Panc1 (cell line): ENCODE measurements around the gene FGD5. TPM values are rescaled to one million over a fixed set of nuclear protein-coding genes. Genes with fewer than 3 reads are reported as not detected.

Experiments used
- ATAC-seq: fragments of 200-7000 bp; cut with Tn5 transposase; 2 replicates; pipeline ENCODE4 v1.9.1; 2020; ENCODE audit warnings: mild to moderate bottlenecking, moderate library complexity
- BruUV-seq: library from RNA; stranded (reverse); fragments of 400-500 nt; replicated peaks from 2 replicates; lab custom pipeline; 2021; lab: Mats Ljungman, UMichigan
- CTCF ChIA-PET: fragments of 300-600 bp; sonication (Branson Sonifier 250); formaldehyde crosslinking; loops from one replicate; lab custom pipeline; 2022; ENCODE audit warnings: antibody characterized with exemption; lab: Charles Lee
- POLR2A ChIA-PET: fragments of 300-600 bp; sonication (Branson Sonifier 250); formaldehyde crosslinking; loops from one replicate; lab custom pipeline; 2022; ENCODE audit warnings: antibody characterized with exemption; lab: Charles Lee
- DNase-seq: peaks from one replicate; pipeline ENCODE4 v3.0.0-alpha.2; 2010; ENCODE audit warnings: low read depth, low spot score
- H3K27ac ChIP-seq: 2 replicates; pipeline ENCODE4 v1.5.1; 2011; ENCODE audit warnings: mild to moderate bottlenecking, low read length, inconsistent platforms
- H3K27me3 ChIP-seq: fragments of 200-500 bp; sonication (Bioruptor generic); 2 replicates; pipeline ENCODE4 v1.6.0; 2014; ENCODE audit warnings: low read length, inconsistent platforms; ENCODE audit not compliant: control insufficient read depth, insufficient read depth
- H3K36me3 ChIP-seq: fragments of 200-500 bp; sonication (Bioruptor generic); 2 replicates; pipeline ENCODE4 v1.5.1; 2014; ENCODE audit warnings: inconsistent platforms, mild to moderate bottlenecking, low read length, moderate library complexity; ENCODE audit not compliant: control insufficient read depth, insufficient read depth
- H3K4me1 ChIP-seq: 2 replicates; pipeline ENCODE4 v1.5.1; 2011; ENCODE audit warnings: inconsistent platforms, mild to moderate bottlenecking, low read length, moderate library complexity; ENCODE audit not compliant: control insufficient read depth, insufficient read depth
- H3K4me3 ChIP-seq, 2 experiments: 2 replicates each; pipeline ENCODE4 v1.5.1; 2011 to 2012; ENCODE audit warnings: low read depth in 2 of 2, low read length in 2 of 2, mild to moderate bottlenecking in 2 of 2, inconsistent platforms in 1 of 2, moderate library complexity in 1 of 2
- H3K9me3 ChIP-seq: fragments of 200-500 bp; sonication (Bioruptor generic); 2 replicates; pipeline ENCODE4 v1.5.1; 2014; ENCODE audit warnings: low read depth, mild to moderate bottlenecking, inconsistent platforms, low read length, moderate library complexity; ENCODE audit not compliant: control insufficient read depth, insufficient read depth
- CTCF ChIP-seq: fragments of 450-650 bp; IDR thresholded peaks from 2 replicates; pipeline ENCODE4 v1.5.1; 2017; ENCODE audit warnings: mild to moderate bottlenecking
- POLR2AphosphoS5 ChIP-seq: IDR thresholded peaks from 2 replicates; pipeline ENCODE4 v1.6.1; 2012; ENCODE audit warnings: mild to moderate bottlenecking, low read depth, low read length, moderate library complexity
- REST ChIP-seq, 2 experiments: IDR thresholded peaks; 2 replicates each; pipeline ENCODE4 v1.6.1; 2011 to 2012; ENCODE audit warnings: low read depth in 2 of 2, control low read depth in 1 of 2, low read length in 1 of 2, mild to moderate bottlenecking in 1 of 2, moderate library complexity in 1 of 2; ENCODE audit not compliant: insufficient read depth in 1 of 2
- SIN3A ChIP-seq: IDR thresholded peaks from 2 replicates; pipeline ENCODE4 v1.6.1; 2012; ENCODE audit warnings: low read depth, mild to moderate bottlenecking, low read length, moderate library complexity, borderline replicate concordance; ENCODE audit not compliant: insufficient read depth
- TCF7L2 ChIP-seq: IDR thresholded peaks from 2 replicates; pipeline ENCODE4 v1.6.1; 2011; ENCODE audit warnings: mild to moderate bottlenecking, low read depth, low read length, inconsistent platforms
- in situ Hi-C: cut with HindIII; loops from 2 replicates; pipeline ENCODE4 v1.10.0; 2016; ENCODE audit warnings: low sequenced_read_pairs, low pct_unique_long_range_greater_than_20kb
- intact Hi-C: fragments of 100-400 bp; cut with micrococcal nuclease; formaldehyde crosslinking; loops from one replicate; pipeline ENCODE4 v1.10.0; 2022; ENCODE audit not compliant: unreplicated experiment
- total RNA-seq: library from RNA; stranded (reverse); gene quantifications from one replicate; pipeline ENCODE4 v1.2.1, GENCODE V29; 2021; ENCODE audit not compliant: unreplicated experiment

Gene FGD5
- total RNA-seq, 1 experiment from 2014 or later, result 0.77 TPM

DNA sequence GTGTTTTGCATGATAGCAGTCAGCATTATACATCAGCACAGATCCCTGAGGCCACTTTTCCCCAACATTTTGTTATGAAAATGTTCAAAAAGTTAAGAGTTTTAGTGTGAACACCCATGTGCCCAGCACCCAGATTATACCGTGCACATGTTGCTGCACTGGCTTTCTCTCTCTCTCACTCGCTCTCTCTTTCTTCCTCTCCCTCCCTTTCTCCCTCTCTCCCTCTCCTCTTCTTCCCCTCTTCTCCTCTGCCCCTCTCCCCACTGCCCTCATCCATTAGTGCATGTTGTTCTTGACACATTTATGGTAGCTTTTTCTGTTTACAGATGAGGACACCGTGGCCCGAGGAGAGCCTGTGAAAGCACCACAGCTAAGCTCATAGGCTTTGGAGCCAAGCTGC is 7.3 kb downstream of the FGD5 start:
- no peaks in the 10 kb centered on the region for H3K4me1 ChIP-seq
- ATAC-seq, result no peak
- no peak for DNase-seq
- TF ChIP-seq SIN3A (no peak), CTCF (no peak), POLR2AphosphoS5 (no peak), REST (IDR thresholded peaks at IDR 0.05; ENCODE audit: insufficient read depth in 1 of 2, low read depth in 2 of 2, low read length in 1 of 2) (no peak), TCF7L2 (no peak)
- H3K9me3 ChIP-seq, result no peaks in the 10 kb centered on the region
- H3K27ac ChIP-seq, result no peak overlapping the region
- no TSS peak for BruUV-seq
- in situ Hi-C loops (no loop called here), intact Hi-C loops (no loop called here)
- no peak overlapping the region for H3K4me3 ChIP-seq
- no peaks in the 10 kb centered on the region for H3K36me3 ChIP-seq
- H3K27me3 ChIP-seq, result peaks cover 17% of the 10 kb centered on the region
- CTCF ChIA-PET, result no interaction called here
- POLR2A ChIA-PET, result interaction anchor here (0.6 kb wide), 1 partner anchor 58 kb away, joined by 13 read pairs; no protein-coding TSS in a partner anchor

DNA sequence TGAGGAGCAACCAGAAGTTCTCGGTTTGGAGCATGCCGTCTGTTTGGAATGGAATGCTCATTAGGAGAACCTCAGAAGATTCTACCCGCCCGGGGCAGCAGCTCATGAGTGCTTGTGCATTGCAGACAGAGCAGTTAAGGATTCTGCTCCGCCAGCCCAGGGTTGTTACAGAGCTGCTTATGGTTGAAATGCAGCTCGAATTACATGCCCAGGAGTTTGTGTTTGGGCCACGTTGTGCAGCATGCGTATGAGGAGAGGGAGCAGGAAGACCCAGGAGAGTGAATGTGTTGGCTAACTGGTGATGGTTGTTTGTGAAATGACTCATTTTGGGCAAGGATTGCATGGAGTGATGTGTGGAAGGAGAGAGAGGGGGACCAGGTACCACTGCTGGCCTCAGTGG is 9.0 kb downstream of the FGD5 start:
- intact Hi-C loops (no loop called here), in situ Hi-C loops (no loop called here)
- DNase-seq, result no peak
- no peak for ATAC-seq
- H3K36me3 ChIP-seq, result no peaks in the 10 kb centered on the region
- peaks cover 12% of the 10 kb centered on the region for H3K27me3 ChIP-seq
- CTCF ChIA-PET, result no interaction called here
- no peaks in the 10 kb centered on the region for H3K9me3 ChIP-seq
- TF ChIP-seq CTCF (no peak), SIN3A (no peak)
- no peak overlapping the region for H3K4me3 ChIP-seq
- no TSS peak for BruUV-seq
- H3K27ac ChIP-seq, result no peak overlapping the region
- H3K4me1 ChIP-seq, result no peaks in the 10 kb centered on the region
- POLR2A ChIA-PET, result no interaction called here
